GM18868 (cell line): Measurements from ENCODE around the gene STAP2.

ENCODE experiments used
- ATAC-seq: cut with Tn5 transposase; IDR thresholded peaks from one replicate; pipeline ENCODE4 v1.9.1; 2021; ENCODE audit warnings: mild to moderate bottlenecking, moderate library complexity; ENCODE audit not compliant: unreplicated experiment

Gene STAP2

GRCh38 chr19:4338441-4339355, at the start of gene STAP2:
Gene STAP2 (minus strand): TSS chr19:4338827. CDS start chr19:4338753, 74 bp downstream.
- ATAC-seq, result no peak

DNA sequence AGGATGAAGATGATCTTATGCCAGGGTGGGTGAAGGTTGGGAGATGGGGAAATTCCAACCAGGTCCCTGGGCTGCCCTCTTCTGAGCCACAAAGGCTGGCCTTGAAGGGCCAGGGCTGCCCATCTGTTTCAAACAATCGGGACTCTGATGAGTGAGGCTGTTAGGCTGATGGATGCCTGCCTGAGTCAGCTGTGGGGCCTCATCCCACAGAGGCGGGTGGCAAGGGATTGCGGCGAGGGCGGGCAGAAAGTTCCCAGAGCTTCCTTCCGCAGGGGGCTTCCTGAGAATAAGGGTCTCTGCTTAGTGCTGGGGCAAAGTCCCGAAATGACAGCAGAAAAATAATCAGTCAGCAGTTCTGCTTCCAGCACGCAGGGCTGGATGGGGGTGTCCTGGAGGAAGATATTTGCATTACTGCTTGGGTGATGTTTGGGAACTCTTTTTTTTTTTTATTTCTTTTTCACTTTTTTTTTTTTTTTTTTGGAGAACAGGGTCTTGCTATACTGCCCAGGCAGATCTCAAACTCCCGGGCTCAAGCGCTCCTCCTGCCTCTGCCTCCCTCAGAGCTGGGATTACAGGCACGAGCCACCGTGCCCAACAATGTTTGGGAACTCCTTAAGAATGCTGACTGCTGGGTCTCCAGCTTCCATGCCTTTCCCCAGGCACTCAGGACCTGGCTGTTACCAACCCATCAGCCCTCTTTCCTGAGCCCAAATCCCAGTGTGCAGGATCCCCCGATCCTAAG, 47.6 kb upstream of the STAP2 start:
- ATAC-seq, result no peak

DNA sequence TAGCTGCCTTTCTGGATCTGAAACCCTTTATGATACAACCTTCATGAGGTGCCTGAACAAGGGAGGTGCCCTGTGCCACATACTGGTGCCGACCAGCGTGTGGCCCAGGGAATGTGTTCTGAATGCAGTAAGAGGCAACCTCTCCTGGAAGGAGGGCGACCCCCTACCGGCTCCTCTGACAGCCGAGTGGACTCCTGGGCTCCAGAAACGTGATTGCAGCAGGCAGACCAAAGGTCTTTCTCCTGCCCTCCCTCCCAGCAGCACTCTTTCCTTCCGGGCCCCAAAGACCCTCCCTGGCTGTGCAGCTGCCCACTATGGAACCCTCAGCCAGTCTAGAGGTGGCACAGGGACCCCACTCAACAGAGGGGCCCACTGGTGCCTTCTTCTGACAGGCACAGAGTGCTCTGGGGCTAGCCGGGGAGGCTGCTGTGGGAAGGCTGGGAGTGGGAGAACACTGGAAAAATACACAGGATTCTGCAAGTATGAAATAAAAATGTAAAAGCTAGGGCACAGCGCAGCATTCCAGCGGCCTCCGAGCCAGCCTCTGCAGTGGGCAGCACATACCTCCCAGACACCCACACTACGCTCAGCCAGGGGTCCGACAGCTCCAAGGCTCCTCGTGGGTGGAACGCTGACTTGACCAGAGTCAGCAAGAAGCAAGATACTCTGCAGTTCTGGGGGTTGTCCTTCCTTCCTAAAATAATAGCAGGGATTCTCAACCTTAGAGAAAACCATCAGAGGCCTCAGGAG, 46.8 kb upstream of the STAP2 start:
- no peak for ATAC-seq

DNA sequence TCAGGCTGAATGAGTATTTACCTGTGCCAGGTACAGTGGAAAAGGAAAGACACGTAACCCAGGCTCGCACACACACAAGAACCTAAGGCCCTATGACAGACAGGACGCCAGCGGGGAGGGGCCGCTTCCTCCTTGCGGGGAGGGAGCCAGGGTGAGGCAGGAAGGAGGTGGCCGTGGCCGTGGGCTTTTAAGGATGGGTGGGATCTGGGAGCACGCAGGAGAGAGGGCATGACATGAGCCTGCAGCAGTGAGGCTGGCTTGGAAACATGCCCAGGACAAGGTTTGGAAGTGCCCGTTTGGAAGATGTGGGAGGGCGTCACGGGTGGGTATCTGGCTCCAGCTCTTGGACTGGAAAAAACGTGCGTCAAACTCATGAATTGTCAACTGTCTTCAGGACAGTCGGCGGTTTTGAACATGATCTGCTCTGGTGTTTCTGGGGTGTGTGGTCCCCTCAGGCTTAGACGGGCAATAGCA, 41.7 kb upstream of the STAP2 start:
- no peak for ATAC-seq

GRCh38 chr19:4379383-4380253, 41.0 kb upstream of the STAP2 start:
- ATAC-seq, result no peak

GRCh38 chr19:4378886-4379285, 40.3 kb upstream of the STAP2 start:
- ATAC-seq, result no peak

GRCh38 chr19:4376991-4377781, 38.6 kb upstream of the STAP2 start:
- ATAC-seq, result no peak

DNA sequence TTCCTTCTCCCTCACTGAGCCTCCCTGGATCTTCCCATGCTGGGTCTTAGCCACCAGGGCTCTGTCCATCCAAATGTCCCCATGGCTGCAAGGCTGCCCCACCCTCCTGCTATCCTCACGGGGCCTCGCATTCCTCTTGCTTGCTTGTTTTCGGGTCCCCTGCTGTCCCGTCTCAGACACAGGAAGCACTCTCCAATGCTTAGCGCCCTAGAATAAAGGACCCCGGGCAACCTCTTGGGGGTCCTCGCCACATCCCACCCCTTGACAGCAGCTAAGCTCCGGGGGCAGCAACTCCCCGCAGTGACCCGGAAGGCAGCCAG, 38.0 kb upstream of the STAP2 start:
- ATAC-seq, result no peak

- ATAC-seq, result peak; percentile 8
Measured at GRCh38 chr19:4376028-4376670, 37.5 kb upstream of the STAP2 start.

GRCh38 chr19:4375164-4376027, 36.8 kb upstream of the STAP2 start:
- ATAC-seq, result peak; percentile 49

GRCh38 chr19:4374498-4375163, 36.0 kb upstream of the STAP2 start:
- ATAC-seq, result no peak

DNA sequence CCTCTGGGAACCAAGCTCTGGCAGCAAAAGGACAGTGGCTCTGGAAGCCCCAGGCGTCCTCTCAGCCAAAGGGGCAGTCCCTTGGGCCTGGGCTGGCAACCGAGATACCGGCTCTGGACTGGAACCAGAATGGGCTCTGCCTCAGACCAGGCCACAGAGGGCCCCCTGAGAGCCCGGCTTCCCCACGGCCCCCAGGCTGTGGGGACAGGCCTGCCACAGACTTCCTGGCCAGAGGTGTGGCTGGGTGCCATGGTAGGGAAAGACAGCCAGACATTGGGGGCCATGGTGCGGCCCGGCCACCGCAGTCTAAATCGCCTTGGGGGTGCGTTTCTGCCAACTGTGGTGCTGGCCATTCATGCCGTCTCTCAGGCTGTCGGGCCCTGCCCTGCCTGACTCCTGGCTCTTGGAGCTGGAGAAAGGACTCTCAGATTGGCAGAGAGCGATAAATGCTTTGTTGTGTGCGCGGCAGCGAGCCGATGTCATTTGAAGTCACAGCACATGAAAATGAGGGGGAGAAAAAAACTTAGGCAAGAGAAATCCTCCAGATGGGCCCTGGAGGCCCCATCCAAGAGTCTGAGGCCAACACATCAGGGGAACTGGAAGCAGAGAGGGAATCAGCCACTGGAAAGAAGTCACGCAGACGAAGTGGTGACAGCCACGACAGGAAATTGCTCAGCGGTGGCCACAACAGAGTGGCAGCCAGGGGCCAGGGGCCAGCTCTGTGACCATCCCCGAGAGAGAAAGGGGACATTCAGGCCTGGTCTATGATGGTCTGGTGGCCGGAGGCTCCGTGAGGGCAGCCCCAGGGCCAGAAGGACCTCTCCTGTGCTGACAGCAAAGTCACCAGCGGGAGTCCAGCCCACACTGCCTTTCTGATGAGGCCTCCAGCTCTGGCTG, 35.2 kb upstream of the STAP2 start:
- no peak for ATAC-seq

GRCh38 chr19:4373013-4373367, 34.4 kb upstream of the STAP2 start:
- no peak for ATAC-seq

- ATAC-seq, result no peak
Measured at GRCh38 chr19:4372165-4373012, 33.8 kb upstream of the STAP2 start.

DNA sequence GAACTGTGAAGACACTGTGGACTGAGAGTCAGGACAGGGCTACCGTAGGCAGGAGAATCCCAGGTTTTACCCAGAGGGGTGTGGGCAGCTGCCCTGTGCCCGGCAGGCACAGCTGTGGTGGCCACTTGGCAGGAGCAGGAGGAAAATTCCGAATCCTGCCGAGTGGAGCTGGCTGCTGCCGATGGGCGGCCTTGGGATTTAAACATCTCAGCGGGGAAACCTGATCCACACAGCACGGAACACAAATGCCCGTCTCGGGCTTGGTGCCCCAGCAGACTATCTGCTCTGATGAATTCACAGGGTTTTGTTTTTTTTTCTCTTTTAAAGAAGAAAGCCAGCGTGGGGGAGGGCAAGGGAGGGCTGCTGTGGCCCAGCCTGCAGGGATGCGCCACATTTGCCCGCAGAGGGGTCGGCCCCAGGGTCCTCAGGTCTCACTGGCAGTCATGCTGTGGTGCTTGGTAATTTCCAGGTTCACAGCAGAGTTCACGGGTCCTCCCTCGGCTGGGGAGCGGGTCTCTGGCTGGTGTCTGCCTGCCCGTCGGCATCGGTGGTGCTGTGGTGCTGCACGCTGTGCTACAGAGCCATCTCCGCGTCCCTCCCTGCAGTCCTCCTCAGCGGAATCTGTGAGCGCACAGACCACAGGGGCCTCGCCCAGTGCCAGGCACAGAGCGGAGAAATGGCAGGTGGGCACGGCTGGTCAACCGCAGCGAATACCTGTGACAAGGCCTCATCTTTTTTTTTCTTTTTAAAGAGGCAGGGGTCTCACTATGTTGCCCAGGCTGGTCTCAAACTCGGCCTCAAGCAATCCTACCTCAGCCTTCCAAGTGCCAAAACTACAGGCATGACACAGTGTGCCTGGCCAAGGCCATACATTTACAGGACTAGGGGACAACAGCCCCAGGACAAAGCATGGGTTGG, 32.9 kb upstream of the STAP2 start:
- no peak for ATAC-seq
